ENCODE results near the gene ADAM8.
A peak's percentile ranks its signal among the peaks of the same experiment; 100 is the strongest.

The ADAM8 gene

GRCh38 chr10:133281084-133281483 lies 4.4 kb upstream of the ADAM8 start:
- DNase-seq = no peak

GRCh38 chr10:133280391-133281059 lies 3.9 kb upstream of the ADAM8 start:
- no peak for DNase-seq

- no peak for DNase-seq
Measured at GRCh38 chr10:133279326-133280226, 2.9 kb upstream of the ADAM8 start.

DNA sequence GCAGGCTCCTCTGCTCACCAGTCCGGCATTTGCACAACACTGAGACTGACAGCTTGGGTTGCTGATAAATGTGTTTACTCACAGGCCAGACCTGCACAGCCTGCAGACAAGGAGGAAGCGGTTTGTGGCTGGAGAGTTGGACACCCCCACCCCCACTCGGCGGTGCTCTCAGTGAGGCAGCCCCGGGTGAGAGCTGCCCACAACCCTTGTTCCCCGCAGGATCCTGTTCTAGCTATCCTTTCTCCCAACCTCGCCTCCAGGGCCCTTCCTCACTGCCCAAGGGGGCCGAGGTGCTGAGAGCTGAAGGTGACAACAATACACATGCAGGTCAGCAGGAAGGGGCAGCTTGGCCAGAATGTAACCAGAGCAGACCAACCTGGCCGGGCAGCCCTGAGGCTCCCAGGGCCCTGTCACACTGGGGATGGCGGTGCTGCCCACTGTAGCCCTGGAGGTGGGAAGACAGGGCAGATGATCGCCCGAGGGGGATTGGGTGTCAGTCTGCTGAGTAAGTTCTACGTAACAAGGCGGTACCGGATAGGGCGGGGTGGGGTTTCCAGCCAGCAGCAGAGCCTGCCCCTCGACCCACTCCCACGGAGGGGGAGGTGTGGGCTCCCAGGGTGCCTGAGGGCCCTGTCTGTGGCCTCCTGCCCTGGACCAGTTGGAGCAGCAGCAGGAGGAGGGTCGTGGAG lies 2.1 kb upstream of the ADAM8 start:
- no peak for DNase-seq

DNA sequence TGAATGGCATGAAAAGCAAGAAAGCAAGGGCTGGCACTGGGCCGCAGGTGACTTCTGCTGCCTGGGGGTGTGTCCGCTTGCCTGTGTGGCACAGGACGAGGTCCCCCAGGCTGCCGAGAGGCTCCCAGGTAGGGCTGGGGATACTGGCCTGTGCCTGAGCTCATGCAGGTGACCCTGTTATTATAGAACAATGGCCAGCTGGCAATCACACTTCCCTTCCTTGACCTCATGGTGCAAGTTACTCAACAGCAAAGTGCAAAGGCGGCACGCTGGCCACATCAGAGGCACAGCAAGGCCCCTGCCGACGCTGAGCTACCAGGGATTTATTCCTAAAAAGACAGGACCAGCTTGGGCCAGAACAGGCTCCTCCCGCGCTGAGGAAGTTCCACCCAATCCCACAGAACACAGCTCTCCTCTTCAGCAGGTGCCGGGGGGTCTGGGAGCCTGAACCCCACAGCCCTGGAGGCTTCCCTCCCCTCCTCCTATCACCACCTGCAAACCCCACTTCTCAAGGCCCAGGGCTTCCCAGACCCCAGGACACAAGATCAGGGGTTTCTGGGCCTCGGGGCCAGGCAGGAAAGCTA lies 1.4 kb upstream of the ADAM8 start:
- no peak for DNase-seq

DNA sequence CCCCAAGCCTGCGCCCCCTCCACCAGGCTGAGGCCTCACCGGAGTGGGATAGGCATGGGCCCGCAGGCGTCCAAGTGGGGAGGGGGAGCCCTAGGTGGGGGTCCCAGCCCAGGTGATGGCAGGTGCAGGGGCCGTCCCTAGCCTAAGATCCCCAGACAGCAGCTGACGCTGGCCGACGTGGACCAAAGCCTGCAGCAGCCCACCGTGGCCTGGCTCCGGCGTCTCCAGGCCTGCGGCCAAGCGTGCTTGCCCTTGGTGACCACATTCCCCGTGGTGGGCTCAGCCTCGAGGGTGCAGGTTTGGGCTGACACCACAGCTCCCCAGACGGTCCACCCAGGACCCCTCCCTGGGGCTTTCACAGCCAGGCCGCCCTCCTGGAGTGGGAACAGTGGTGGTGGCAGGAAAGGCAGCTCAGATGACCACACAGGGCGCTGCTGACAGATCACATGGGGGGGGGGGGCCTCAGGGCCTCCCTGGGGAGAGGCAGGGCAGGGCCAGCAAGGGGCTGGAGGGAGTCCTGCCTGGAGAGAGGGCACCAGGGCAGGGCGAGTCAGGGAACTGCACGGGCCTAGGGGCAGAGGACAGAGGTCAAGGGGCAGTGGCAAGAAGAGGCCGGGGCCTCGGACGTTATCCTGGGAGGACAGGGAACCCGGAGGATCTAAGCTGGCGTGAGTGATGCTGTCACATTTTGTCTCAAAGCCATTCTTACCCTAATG lies 767 bp upstream of the ADAM8 start:
- no peak for DNase-seq

GRCh38 chr10:133276100-133276434 lies 601 bp downstream of the ADAM8 start:
- no peak for DNase-seq

DNA sequence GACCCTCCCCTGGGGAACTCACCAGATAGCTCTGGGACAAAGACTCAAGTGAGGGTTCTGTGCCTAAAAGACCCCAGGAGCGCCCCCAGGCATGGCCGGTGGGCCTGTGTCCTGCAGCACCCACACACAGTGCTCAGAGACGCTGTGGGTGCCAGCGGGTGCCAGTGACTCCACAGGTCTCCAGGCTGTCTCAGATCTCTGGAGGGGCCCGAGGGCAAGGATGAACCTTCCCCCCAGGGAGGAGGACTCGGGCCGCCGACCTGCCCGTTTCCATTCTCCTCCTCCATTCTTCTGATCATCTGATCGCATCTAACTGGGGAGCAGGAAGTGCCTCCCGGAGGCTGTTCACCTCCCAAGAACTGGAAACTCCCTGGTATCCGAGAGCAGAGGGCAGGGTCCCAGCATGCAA lies 980 bp downstream of the ADAM8 start:
- peak; percentile 38 for DNase-seq

- DNase-seq = no peak
Measured at GRCh38 chr10:133274751-133275683, 1.7 kb downstream of the ADAM8 start.

DNA sequence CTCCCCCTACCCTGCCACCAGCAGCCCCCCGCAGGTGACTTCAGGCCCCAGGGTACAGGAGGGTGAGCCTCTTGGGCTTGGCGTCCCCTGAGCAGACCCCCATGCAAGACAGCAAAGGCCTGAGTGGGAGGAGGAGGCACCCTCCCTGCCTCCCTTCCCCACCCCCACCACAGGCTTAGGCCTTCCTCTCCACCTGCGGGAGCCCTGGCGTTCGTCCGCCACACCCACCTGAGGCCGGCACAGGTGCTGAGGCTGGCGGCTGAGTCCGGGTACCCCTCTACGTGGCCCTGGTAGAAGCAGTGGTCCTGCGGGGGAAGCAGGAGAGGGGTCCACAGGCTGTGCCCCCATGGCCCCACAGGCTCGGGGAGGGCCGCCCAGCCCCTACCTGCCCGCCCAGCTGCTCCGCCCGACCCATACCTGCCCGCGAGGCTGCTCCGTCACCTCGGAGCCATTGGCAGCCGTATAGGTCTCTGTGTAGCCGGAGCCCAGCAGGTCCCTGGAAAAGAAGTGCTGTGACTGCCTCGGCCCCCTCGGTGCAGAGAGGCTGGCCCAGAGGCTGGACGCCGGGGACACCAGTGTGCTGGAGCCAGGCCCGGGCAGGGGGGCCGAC lies 3.0 kb downstream of the ADAM8 start:
- DNase-seq = no peak

GRCh38 chr10:133272964-133273420 lies 3.7 kb downstream of the ADAM8 start:
- no peak for DNase-seq

DNA sequence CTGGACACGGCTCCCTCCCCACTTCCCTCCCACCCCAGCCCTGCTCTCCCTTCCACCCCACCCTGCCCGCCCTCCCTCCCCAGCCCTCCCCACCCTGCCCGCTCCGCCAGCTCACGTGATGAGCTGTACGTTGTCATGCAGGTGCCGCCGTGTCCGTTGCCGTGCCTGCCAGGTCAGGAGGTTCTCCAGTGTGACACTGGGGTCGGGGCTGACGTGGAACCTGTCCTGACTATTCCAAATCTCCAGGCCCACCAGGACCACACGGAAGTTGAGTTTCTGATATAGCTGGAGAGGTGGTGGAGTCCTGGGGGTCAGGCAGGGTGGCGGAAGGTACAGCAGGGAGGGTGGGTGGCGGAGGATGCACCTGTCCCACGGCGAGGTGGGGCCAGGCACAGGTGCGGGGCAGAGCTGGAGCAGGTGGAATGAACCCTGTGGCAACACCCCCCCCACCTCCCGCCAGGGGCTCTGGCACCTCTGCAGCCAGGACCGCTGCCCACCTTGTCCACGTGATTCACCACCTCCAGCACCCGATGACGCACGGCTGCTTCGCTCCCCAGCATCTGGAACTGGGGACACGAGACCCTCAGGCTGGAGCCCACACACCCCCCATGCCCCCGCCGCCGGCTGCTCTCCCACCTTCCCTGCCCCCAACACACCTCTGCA lies 4.2 kb downstream of the ADAM8 start:
- DNase-seq = no peak

GRCh38 chr10:133271521-133272300 lies 5.0 kb downstream of the ADAM8 start:
- DNase-seq = no peak

GRCh38 chr10:133270773-133271297 lies 5.8 kb downstream of the ADAM8 start:
- DNase-seq = no peak

- no peak for DNase-seq
Measured at GRCh38 chr10:133270204-133270603, 6.5 kb downstream of the ADAM8 start.

- DNase-seq = no peak
Measured at GRCh38 chr10:133269367-133269766, 7.3 kb downstream of the ADAM8 start.

DNA sequence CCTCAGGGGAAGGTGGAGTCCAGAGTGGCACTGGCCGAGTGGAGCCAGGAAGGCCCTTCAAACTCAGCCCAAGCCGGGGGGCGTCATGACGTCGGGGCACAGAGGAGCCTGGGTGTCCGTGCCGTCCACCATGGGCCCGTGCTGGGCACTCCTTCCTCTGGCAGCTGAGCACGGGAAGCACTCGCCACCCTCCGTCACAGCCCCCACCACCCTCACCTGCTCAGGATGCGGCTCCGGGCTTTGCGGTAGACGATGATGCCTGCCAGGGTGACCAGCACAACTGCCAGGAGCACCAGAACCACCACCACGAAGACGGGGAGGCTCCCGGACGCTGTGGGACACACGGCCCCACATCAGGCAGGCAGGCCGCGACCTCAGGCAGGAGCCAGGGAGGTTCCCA lies 8.1 kb downstream of the ADAM8 start:
- DNase-seq = no peak

GRCh38 chr10:133267829-133268228 lies 8.8 kb downstream of the ADAM8 start:
- DNase-seq = no peak

GRCh38 chr10:133267293-133267692 lies 9.4 kb downstream of the ADAM8 start:
- no peak for DNase-seq

Measured in retina (tissue), 1 donor.